ENCODE measurements around the gene RHOU.

Gene RHOU

DNA sequence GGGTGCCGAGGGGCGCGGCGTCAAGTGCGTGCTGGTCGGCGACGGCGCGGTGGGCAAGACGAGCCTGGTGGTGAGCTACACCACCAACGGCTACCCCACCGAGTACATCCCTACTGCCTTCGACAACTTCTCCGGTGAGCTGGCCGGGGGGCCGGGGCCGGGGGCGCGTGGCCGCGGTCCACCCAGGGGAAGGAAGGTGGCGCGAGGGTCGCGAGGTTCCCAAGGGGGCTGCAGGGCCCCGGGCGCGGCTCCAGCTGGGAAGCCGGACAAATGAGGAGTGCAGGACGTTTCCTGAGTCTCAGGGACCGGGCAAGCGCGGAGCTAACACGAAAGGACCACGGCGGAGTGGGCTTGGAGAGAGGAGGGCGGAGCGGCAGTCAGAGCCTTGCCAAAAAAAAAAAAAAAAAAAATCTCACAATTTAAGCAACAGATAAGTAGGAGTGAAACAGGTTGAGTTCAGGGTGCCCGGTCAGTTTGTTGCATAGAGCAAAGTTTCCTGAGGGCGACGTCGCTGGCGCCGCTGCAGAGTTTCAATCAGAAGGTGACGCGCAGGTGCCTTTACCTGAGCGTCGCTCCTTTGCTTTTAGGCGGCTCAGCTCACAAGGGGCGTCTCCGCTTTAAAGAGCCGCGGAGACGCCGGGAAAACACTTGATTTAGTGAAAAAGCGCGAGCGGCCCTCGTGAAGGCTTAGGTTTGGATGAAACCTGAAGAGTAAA is 750 bp downstream of the RHOU start:
- Histone ChIP-seq H3K9me3 (ENCODE audit: control insufficient read depth, low read length) (no peaks in the 10 kb centered on the region), H2AFZ (peak overlapping the region; percentile 63), H3K4me1 (peaks cover 17% of the 10 kb centered on the region), H3K79me2 (no peaks in the 10 kb centered on the region), H3K27ac (peak overlapping the region; percentile 87), H3K36me3 (ENCODE audit: control insufficient read depth, insufficient read depth, low read length) (no peaks in the 10 kb centered on the region), H3K4me3 (ENCODE audit: low read depth, low read length) (peak overlapping the region; percentile 73), H3K9ac (no peak overlapping the region), H3K4me2 (ENCODE audit: low read length) (peak overlapping the region; percentile 65), H3K27me3 (ENCODE audit: control insufficient read depth, insufficient read depth, low read length) (no peaks in the 10 kb centered on the region)
- TF ChIP-seq, protein P1, sequence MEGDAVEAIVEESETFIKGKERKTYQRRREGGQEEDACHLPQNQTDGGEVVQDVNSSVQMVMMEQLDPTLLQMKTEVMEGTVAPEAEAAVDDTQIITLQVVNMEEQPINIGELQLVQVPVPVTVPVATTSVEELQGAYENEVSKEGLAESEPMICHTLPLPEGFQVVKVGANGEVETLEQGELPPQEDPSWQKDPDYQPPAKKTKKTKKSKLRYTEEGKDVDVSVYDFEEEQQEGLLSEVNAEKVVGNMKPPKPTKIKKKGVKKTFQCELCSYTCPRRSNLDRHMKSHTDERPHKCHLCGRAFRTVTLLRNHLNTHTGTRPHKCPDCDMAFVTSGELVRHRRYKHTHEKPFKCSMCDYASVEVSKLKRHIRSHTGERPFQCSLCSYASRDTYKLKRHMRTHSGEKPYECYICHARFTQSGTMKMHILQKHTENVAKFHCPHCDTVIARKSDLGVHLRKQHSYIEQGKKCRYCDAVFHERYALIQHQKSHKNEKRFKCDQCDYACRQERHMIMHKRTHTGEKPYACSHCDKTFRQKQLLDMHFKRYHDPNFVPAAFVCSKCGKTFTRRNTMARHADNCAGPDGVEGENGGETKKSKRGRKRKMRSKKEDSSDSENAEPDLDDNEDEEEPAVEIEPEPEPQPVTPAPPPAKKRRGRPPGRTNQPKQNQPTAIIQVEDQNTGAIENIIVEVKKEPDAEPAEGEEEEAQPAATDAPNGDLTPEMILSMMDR (IDR thresholded peaks at IDR 0.05), result no peak

DNA sequence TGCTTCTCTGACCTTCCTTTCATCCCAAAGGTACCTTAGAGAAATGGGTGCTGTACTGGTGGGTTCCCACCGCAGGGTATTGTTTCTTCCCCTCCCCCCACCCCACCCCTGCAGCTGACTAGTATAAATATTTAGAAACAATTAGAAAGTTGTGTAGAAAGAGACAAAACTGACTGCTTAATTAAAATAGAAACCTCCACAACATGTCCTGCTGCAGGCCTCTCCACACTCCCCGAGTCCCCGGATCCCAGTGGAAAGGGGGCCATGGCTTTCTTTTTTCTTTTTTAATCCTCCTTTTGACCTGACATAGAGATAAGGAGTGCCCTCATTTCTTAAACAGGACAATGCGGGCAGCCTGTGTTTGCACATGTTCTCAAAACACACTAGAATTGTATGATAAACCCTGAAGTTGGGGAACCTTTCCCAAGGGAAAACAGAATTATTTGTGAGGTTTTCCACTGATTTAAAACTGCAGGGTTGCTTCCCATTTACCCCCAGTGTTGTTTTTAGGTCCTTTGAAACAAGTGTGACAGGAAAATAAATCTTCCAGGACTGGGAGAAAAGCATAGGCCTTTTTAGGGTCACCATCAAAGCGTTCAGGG is 1.7 kb downstream of the RHOU start:
- Histone ChIP-seq H3K27ac (peak overlapping the region; percentile 87), H2AFZ (peak overlapping the region; percentile 31), H3K9me3 (ENCODE audit: control insufficient read depth, low read length) (no peaks in the 10 kb centered on the region), H3K4me3 (ENCODE audit: low read depth, low read length) (peak overlapping the region; percentile 73), H3K27me3 (ENCODE audit: control insufficient read depth, insufficient read depth, low read length) (no peaks in the 10 kb centered on the region), H3K9ac (no peak overlapping the region), H3K4me1 (peaks cover 17% of the 10 kb centered on the region), H3K36me3 (ENCODE audit: control insufficient read depth, insufficient read depth, low read length) (no peaks in the 10 kb centered on the region), H3K4me2 (ENCODE audit: low read length) (peak overlapping the region; percentile 65), H3K79me2 (no peaks in the 10 kb centered on the region)
- TF ChIP-seq, protein P1 (IDR thresholded peaks at IDR 0.05), result no peak

DNA sequence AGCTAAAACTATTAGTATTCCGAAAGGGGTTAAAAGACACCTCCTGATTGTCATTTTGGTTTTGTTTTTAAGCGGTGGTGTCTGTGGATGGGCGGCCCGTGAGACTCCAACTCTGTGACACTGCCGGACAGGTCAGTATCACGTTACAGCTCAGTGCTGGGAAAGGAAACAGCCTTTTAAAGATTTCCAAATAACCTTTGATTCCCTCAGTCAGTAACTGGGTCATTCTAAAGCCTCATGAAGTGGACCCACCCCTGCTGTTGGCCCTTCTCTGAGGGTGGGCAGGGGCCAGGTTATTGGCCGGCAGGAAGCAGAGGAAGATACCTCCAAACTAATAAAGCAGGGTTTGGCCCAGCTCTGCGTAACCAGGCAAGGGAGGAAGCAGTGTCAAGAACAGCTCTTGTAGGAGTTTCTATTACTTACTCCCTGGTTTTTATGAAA is 2.3 kb downstream of the RHOU start:
- Histone ChIP-seq H3K79me2 (no peaks in the 10 kb centered on the region), H3K9ac (no peak overlapping the region), H3K27ac (peak overlapping the region; percentile 87), H3K36me3 (ENCODE audit: control insufficient read depth, insufficient read depth, low read length) (no peaks in the 10 kb centered on the region), H3K27me3 (ENCODE audit: control insufficient read depth, insufficient read depth, low read length) (no peaks in the 10 kb centered on the region), H3K4me2 (ENCODE audit: low read length) (peak overlapping the region; percentile 65), H3K4me1 (peaks cover 17% of the 10 kb centered on the region), H3K9me3 (ENCODE audit: control insufficient read depth, low read length) (no peaks in the 10 kb centered on the region), H2AFZ (peak overlapping the region; percentile 31), H3K4me3 (ENCODE audit: low read depth, low read length) (peak overlapping the region; percentile 73)
- TF ChIP-seq, protein P1 (IDR thresholded peaks at IDR 0.05), result no peak

DNA sequence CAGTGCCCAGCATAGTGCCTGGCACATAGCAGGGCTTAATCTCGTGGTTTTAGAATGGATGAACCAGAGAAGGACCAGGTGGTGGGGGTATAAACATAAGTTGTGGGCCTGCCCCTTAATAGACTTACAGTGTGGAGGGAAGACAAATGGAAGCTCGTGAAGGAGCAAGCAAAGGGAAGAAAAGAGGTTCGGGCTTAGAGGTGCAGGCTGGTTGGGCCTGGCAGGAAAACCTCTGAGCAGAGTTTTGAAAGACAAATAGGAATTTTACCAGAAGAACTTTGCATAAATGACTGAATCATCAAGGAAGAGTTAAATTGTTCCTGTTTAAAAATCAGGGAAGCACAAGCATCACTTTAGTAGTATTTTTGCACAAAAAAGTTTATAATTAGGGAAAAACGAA is 4.5 kb downstream of the RHOU start:
- Histone ChIP-seq H3K27ac (no peak overlapping the region), H3K9me3 (ENCODE audit: control insufficient read depth, low read length) (no peaks in the 10 kb centered on the region), H3K4me1 (peaks cover 17% of the 10 kb centered on the region), H3K4me3 (ENCODE audit: low read depth, low read length) (no peak overlapping the region), H3K36me3 (ENCODE audit: control insufficient read depth, insufficient read depth, low read length) (no peaks in the 10 kb centered on the region), H3K4me2 (ENCODE audit: low read length) (no peak overlapping the region), H3K27me3 (ENCODE audit: control insufficient read depth, insufficient read depth, low read length) (no peaks in the 10 kb centered on the region), H3K9ac (no peak overlapping the region), H2AFZ (no peak overlapping the region), H3K79me2 (no peaks in the 10 kb centered on the region)
- TF ChIP-seq, protein P1 (IDR thresholded peaks at IDR 0.05), result no peak
